Fibroblast of villous mesenchyme (primary cell): ENCODE results near the gene EPHA6. TPM values are rescaled to one million over a fixed set of nuclear protein-coding genes. Genes with fewer than 3 reads are reported as not detected.

Experiments
- DNase-seq: peaks from one replicate; pipeline ENCODE4 v3.0.0-alpha.2; 2010; ENCODE audit warnings: low read depth
- H3K4me3 ChIP-seq: 2 replicates; pipeline ENCODE4 v1.5.1; 2011; ENCODE audit warnings: low read depth, mild to moderate bottlenecking, low read length
- total RNA-seq: library from RNA; depleted of rRNA; stranded (reverse); fragments of >200 nt; gene quantifications from 2 replicates; pipeline ENCODE4 v1.2.3, GENCODE V29; 2012
- TF ChIP-seq, protein P1 (sequence below): IDR thresholded peaks from 2 replicates; pipeline ENCODE4 v1.5.1; 2012; ENCODE audit warnings: low read depth, mild to moderate bottlenecking, low read length; ENCODE audit not compliant: insufficient read depth

Gene EPHA6
- total RNA-seq, 1 donor, result 1.7 TPM

DNA sequence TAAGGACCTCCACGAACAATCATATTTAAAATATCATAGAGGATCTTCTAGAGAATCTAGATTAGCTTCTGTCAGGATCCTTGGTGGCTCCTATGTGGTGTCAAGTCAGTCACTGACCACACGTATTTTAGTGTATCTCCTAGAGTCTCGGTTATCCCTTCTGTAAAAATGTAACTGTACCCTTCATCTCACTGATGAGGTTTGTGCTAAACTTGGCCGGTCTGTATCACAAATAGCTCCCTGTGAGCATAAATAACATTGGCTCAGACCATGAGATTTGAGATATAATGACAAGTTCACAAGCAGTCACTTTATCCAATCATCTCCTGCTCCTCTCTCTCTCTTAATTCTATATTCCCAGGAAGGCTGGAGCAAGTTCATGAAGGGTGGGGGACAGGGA is 856.6 kb downstream of the EPHA6 start:
- TF ChIP-seq, protein P1, sequence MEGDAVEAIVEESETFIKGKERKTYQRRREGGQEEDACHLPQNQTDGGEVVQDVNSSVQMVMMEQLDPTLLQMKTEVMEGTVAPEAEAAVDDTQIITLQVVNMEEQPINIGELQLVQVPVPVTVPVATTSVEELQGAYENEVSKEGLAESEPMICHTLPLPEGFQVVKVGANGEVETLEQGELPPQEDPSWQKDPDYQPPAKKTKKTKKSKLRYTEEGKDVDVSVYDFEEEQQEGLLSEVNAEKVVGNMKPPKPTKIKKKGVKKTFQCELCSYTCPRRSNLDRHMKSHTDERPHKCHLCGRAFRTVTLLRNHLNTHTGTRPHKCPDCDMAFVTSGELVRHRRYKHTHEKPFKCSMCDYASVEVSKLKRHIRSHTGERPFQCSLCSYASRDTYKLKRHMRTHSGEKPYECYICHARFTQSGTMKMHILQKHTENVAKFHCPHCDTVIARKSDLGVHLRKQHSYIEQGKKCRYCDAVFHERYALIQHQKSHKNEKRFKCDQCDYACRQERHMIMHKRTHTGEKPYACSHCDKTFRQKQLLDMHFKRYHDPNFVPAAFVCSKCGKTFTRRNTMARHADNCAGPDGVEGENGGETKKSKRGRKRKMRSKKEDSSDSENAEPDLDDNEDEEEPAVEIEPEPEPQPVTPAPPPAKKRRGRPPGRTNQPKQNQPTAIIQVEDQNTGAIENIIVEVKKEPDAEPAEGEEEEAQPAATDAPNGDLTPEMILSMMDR, result no peak
- no peak overlapping the region for H3K4me3 ChIP-seq
- DNase-seq, result no peak

DNA sequence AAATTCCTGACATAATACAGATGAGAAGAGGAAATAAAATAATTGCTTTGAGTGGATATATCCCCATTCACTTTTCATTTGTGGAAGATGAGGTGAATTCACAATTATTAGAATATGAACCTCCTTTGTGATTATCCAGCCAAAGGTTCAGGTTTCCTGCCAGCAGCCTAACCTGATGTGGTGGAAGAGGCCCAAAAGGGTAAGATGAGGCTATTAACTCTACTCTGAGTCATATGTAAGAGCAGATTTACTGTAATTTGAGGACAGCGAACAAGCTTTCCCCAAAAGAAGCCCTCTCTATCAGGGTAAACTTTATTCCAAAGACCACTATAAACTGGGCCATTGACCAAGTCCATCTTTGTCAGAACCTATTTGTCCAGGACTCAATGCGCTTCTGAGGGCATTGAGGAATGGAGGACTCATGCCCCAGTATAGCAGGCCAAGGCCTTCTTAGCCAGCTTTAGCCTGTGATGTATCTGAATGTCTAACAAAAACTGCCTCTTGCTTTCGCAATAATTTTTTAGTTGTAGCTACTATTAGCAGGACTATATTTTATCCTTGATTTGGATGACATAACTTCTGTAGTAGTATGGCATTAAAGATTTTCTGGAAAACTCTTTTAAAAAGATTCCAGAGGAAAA is 859.1 kb downstream of the EPHA6 start:
- TF ChIP-seq, protein P1, result no peak
- no peak overlapping the region for H3K4me3 ChIP-seq
- no peak for DNase-seq

DNA sequence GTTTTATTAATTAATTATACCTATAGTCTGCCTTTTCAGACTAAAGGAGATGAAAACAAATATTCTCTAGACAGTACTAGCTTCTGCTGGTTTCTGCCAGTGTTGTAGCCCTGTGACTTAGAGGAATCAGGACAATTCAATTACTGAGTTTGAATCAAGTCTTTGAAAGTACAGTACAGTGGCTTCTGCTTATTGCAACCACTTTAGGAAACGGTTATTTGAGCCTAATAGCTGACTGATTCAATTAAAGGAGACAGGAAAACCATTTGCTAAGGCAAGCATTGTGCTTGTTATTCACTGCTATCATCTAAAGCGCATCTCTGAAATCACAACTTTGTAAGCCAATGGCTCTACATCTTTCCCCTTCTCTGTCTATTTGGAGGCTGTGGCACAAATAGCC is 860.1 kb downstream of the EPHA6 start:
- DNase-seq, result no peak
- H3K4me3 ChIP-seq, result no peak overlapping the region
- TF ChIP-seq, protein P1, result no peak

DNA sequence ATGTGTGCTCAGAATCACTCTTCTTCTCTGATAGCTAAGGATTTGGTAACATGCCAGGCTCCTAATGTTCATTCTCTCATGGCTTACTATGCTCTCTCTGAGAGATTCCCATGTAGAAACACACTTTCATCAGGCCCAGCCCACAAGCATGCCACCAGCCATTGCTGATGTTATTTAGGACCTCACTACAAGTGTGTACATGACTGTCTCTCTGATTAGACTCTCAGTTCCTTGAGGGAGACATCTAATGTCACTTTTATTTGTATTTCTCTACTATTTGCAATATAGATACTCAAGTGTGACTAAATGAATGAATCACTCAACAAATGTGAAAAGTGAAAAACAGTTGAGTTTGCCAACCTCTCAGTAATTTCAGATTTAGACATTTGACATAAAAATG is 865.8 kb downstream of the EPHA6 start:
- DNase-seq, result no peak
- TF ChIP-seq, protein P1, result no peak

DNA sequence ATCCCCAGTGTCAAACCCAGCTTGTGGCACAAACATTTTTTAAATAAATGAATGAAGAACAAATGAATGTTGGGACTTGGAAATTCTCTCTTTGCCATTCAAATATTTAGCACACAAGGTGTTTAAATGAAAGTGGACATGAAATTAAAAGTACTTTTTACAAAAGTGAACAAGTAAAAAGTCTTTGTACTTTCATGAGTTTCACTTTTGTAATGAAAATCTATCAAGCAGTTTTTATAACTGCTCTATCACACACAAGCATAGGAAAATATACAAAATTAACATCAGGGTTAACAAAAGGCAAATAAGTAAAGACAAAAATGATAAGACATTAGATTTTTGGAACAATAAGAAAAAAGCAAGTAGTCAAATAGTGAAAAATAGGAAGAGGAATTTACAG is 866.3 kb downstream of the EPHA6 start:
- TF ChIP-seq, protein P1, result no peak
- no peak for DNase-seq
- H3K4me3 ChIP-seq, result no peak overlapping the region

More for the DNA sequence above, 865.8 kb downstream of the EPHA6 start:
- no peak overlapping the region for H3K4me3 ChIP-seq

DNA sequence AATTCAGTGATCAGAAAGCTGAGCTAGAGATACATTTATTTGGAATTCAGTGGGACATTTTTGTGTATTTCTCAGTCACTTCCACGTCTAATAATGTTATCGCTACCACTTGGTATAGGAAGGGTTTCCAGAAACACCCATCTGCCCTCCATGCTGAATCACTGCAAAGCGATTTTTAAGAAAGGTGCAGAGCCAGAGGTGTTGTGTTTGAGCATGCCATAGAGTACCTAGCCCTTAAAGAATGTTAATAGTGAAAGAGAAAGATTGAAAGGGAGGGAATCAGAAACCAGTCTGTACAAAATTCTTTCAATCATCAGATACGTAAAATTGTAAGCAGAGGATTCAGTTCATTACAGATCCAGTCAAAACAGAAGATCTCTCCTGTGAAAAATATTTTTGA is 870.1 kb downstream of the EPHA6 start:
- DNase-seq, result no peak
- TF ChIP-seq, protein P1, result no peak
- H3K4me3 ChIP-seq, result no peak overlapping the region

DNA sequence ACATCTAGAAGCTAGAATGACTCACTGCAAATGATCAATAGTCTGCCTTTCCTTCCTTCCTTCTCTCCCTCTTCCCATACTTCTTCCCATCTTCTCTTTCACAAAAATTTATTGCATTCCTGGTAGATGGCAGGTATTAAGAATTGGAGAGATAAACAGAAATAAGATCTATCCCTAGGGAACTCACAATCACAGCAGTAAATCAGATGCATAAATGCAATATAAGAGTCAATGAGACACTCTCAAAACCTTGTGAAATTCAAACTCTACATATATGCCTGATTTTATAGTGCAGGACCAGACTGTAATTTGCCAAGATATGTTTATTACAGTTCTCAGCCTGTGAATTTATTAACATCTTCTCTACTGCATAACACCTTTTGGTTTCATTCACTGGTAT is 871.9 kb downstream of the EPHA6 start:
- TF ChIP-seq, protein P1, result no peak
- DNase-seq, result no peak
- no peak overlapping the region for H3K4me3 ChIP-seq
